Middle frontal gyrus (tissue), 1 donor: ENCODE data around the gene LSAMP.
"Not testable (repeated sequence)": the region's sequence is repeated elsewhere in the genome, so short reads cannot be mapped to it uniquely, and the experiment has no call there.

Experiments
- DNase-seq: peaks from one replicate; pipeline ENCODE4 v3.0.0-alpha.2; 2015; ENCODE audit warnings: low spot score; ENCODE audit errors: extremely low spot score

Gene LSAMP

GRCh38 chr3:116114586-116114985, 330.7 kb downstream of the LSAMP start:
- DNase-seq = no peak

DNA sequence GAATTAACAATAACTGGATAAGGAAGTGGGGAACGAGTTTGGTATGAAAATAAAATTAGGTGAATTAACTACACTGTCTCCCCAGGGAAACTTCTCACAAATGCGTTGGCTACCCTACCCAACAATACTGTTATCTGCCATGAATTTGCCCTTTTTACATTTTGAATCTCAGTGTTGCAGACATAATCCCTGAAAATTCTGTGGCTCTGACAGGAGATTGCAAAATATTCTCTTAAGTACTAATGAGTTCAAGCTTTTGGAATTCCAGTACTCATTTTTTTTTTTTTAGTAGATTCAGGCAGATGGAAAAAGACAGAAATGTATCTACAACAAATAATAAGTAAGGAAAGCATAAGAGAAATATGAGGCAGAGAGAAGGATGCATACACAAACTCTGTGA, 332.6 kb downstream of the LSAMP start:
- DNase-seq = no peak

GRCh38 chr3:116111765-116112164, 333.5 kb downstream of the LSAMP start:
- DNase-seq = no peak

DNA sequence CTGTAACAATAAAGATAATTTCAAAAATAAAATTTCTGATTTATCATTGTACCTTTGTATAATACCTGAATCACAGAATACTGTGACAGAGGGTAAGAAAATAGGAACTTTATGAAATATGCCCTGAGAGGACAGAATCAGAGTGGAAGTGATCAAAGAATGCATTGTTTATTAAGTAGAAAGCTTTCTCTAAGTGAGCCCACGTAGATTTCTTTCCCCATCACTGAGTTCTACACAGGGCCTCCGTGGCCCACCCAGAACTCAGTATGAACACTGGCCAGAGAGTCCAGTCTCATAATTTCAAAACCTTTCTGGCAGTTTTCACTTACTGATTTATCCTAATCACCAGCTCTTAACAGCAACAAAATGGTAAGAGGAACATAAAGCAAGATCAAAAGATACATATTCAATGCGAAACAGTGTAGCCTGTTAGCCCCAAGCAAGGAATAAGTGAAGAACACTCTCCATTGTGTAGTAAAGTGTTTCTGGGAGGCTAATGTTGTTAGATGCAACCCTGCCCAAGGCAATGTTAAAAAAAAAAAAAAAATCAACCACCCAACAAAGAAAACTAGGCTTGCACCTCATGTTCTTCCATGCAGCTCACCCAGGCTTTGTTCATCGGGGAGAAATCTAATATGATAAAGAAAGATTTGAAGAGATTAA, 341.3 kb downstream of the LSAMP start:
- DNase-seq = no peak

GRCh38 chr3:116102037-116102436, 343.2 kb downstream of the LSAMP start:
- no peak for DNase-seq

- DNase-seq = no peak
Measured at GRCh38 chr3:116097226-116097625, 348.1 kb downstream of the LSAMP start.

DNA sequence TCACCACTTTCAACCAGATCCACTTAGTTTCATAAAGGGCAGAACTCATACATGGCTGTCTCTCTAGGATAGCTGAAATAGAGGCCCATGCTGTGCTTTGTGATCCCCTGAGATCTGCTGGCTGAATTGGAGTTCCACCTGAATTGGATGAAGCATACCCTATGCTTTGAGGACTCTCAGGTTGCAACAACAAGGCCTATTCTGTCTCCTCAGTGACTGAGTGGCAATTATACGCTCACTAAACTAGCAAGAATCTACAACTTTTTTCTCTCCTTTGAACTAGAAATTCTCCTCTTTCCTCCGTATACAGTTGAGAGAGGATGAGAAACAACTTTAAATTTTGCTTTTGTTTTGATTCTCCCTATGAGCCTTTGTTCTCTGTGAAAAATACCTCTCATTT, 348.7 kb downstream of the LSAMP start:
- DNase-seq = no peak

- no peak for DNase-seq
Measured at GRCh38 chr3:116093374-116093773, 351.9 kb downstream of the LSAMP start.

GRCh38 chr3:116087426-116087825, 357.9 kb downstream of the LSAMP start:
- DNase-seq = no peak

GRCh38 chr3:116084999-116085791, 360.1 kb downstream of the LSAMP start:
- DNase-seq = no peak

DNA sequence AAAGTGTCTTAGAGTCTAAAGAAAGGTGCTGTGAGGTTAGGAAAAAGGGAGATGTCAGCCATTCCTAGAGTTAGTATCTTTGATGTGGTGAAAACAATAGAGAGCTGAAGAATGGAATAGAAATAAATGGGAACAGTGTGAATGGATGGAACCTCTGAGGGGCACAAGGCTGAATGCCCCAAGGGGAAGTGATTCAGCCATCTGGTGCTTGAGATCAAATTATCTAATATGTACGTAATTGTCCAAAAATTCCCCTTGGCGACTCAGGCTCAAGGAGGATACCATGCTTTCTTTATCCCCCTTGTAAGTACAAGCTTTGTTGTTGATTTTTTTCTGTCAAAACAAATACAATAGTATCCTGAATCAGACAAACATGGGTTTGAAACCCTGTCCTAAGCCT, 361.6 kb downstream of the LSAMP start:
- no peak for DNase-seq

DNA sequence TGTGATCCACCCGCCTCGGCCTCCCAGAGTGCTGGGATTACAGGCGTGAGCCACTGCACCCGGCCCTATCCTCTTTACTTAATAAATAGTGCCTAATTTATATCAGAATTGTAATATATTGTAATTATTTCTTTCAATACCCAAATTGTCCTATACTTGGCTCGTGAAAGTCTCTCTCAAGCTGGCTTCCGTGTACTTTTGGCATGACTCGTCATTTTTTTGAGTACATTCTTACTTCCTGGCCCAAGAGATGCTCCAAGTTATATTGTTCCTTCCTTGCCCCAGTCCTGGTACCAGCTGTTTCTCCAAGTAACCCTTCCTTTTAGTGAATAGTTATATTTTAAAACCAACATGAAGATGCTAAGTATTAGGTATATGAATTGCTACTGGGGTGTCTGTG, 366.7 kb downstream of the LSAMP start:
- no peak for DNase-seq

DNA sequence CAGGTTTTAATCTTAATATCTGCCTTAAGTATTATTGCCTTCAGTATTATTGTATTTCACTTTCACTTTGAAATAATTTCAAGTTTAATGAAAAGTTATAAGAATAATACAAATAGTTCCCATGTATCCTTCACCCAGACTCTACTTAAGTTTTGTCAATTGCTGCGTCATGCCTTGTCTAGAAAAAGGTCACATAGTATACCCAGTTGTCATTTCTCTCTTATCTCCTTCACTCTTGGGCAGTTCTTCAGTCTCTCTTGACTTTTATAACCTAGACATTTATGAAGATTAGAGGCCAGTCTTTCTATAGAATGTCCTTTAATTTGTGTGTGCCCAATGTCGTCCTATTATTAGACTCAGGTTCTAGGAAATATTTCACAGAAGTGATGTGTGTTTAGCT, 367.7 kb downstream of the LSAMP start:
- DNase-seq = no peak

GRCh38 chr3:116077059-116077458, 368.2 kb downstream of the LSAMP start:
- DNase-seq = no peak

GRCh38 chr3:116070516-116071278, 374.6 kb downstream of the LSAMP start:
- not testable (repeated sequence) for DNase-seq

DNA sequence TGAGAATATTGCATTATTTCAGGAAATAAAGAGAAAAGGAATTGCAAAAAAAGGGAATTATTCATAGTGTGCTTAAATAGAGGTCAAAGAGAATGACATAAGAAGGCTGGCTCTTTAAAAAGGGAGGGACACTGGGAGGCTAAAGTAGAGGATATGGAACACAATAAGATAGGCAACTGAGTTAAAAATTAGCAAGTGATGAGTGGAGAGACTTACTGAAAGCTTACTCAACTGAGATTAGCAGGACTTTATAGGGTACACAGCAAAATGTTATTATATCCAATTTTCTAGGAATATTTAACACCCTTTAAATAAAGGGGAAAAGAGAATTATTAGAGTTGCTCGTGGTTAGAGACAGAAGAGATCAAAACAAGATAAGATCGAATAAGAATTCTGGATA, 375.2 kb downstream of the LSAMP start:
- no peak for DNase-seq

DNA sequence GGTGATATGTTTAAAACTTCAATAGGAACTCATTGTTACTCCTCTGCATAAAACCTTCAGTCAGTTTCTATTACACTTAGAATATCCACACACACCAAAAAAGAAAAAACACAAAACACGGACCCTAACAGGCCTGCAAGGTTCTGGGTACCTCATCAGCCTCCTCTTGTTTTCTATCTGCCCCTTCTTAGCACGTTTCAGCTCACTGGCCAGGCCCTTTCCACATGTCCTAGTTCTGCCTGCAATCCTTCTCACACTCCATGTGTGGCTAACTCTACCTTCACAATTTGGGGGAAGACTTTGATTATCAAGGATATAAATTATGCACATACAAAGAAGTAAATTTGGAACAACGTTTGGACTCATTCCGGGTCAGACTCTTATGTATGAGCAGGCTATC, 376.3 kb downstream of the LSAMP start:
- DNase-seq = no peak

DNA sequence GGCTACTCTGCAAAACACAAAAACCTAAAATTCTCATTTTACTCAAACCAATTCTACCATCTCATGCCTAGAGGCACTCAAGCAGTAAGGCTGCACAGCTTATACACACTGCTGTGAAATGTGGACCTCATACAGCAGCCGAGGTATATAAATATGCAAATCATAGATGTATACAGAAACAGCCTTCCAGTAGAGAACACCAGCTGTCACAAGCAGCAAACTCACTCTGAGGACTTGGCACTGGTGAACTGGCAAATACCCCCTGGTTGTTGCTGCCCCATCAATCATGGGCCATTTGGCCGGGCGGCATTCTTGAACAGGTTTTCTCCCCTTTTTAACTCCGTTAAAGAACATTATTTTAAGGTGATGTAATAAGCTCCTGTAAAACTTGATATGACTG, 378.0 kb downstream of the LSAMP start:
- no peak for DNase-seq

DNA sequence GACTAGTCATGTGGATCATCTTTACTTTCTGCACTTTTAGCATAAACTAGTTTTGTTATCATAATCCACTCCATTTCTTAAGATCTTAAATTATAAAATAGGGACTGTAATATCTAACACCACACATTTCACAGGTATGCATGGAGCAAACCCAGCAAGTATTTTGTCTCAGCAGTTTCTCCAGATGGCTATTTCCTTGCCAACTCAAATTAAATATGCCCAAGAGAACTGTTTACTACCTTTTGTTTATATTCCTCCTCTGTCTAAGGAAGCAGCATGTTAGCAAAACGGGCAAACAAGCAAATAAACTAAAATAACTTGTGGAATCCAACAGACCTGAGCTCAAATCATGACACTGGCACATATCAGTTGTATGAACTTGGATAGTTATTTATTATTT, 379.8 kb downstream of the LSAMP start:
- no peak for DNase-seq

DNA sequence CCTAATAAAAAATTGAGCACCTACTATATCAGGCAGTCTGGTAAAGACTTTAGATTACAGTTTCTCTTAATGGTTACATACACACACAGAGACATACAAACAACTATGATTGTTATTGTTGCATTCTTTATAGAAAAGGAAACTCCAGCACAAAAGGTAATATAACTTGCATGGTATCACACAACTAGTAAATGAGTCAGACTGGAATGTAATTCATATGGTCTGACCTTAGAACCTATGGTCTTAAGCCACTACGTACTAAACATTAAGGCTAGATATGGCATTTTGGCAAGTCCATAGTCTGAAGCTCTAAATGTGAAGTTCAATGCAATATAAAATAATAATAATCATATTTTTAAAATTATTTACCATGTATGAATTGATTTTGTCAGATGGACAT, 380.6 kb downstream of the LSAMP start:
- DNase-seq = no peak

DNA sequence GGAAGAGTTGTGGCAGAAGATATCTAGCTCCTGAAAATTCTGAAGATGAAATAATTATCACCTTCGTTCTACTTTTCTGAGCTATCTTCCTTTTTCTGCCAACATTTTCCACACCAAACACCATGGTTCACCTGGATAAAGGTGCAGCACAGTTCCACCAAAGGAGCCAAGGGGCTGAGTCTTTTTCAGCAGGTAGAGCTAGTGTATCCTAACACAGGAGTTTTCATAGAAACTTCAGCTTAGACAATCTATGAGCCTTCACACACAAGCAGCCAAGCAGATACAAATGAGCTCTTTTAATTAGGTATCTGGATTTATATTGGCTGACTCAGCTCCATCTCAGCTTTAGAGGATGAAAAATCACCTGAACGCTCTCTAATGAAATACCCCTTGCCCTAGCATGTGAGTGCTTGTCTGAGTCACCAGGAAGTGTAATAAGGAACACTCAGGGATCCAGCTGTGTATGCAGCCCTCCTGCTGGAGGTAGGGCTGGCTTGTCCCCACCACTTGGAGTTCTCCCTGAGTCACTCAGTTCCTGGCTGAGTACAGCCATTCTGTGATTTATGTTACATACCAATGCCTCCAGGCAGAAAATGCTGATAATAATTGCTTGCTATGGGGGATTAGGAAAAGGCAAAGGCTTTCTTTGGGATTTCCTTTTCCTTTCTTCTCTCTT, 385.7 kb downstream of the LSAMP start:
- DNase-seq = no peak

GRCh38 chr3:116058844-116059243, 386.4 kb downstream of the LSAMP start:
- no peak for DNase-seq
